ENCODE data around the gene IL1B.

DNA sequence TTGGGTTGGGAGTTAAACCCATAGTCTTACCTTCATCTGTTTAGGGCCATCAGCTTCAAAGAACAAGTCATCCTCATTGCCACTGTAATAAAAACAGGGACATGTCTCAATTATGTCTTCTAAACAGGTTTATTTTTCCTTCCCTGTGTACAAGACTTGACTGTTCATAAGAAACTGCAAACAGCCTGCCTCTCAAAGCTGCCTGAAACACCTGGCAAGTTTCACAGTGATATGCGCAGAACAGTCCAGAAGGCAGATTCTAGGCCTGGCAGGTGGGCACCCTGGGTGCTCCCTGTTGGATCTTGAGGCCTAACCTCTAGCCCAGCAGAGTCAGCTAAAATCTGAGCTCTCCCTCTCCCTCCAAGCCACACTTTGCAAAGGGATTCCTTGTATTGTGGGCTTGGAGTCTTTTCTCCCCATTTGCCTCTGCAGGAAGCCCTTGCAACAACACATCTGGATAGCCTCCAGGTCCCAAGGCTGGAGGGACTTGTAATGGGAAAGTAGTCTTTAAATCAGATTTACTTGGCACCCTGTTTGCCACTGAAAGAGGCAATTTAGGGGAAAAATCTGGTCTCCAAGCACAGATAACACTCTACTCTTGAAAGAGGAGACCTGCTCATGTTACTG is 930 bp downstream of the IL1B start:
- TF ChIP-seq, protein P1, sequence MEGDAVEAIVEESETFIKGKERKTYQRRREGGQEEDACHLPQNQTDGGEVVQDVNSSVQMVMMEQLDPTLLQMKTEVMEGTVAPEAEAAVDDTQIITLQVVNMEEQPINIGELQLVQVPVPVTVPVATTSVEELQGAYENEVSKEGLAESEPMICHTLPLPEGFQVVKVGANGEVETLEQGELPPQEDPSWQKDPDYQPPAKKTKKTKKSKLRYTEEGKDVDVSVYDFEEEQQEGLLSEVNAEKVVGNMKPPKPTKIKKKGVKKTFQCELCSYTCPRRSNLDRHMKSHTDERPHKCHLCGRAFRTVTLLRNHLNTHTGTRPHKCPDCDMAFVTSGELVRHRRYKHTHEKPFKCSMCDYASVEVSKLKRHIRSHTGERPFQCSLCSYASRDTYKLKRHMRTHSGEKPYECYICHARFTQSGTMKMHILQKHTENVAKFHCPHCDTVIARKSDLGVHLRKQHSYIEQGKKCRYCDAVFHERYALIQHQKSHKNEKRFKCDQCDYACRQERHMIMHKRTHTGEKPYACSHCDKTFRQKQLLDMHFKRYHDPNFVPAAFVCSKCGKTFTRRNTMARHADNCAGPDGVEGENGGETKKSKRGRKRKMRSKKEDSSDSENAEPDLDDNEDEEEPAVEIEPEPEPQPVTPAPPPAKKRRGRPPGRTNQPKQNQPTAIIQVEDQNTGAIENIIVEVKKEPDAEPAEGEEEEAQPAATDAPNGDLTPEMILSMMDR (IDR thresholded peaks at IDR 0.05), result no peak
- TF ChIP-seq POLR2A (IDR thresholded peaks at IDR 0.05) (no peak), EP300 (IDR thresholded peaks at IDR 0.05) (no peak)

Data from tibial nerve (tissue), 4 donors.